NCI-H1092 (cell line): ENCODE data around the gene SIRT1.
A peak's percentile ranks its signal among the peaks of the same experiment; 100 is the strongest.
"Not testable (repeated sequence)": the region's sequence is repeated elsewhere in the genome, so short reads cannot be mapped to it uniquely, and the experiment has no call there.

ENCODE experiments used
- DNase-seq: peaks from one replicate; lab custom pipeline; 2025; lab: John Stamatoyannopoulos, UW

SIRT1 gene

DNA sequence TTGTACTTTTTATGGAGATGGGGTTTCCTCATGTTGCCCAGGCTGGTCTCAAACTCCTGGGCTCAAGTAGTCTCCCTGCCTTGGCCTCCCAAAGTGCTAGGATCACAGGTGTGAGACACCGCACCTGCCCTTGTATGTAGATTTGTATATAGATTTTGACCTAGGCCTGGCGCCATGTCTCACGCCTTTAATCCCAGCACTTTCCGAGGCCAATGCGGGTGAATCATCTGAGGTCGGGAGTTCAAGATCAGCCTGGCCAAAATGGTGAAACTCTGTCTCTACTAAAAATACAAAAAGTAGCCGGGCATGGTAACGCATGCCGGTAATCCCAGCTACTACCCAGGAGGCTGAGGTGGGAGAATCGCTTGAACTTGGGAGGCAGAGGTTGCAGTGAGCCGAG, 7.0 kb upstream of the SIRT1 start:
- not testable (repeated sequence) for DNase-seq

DNA sequence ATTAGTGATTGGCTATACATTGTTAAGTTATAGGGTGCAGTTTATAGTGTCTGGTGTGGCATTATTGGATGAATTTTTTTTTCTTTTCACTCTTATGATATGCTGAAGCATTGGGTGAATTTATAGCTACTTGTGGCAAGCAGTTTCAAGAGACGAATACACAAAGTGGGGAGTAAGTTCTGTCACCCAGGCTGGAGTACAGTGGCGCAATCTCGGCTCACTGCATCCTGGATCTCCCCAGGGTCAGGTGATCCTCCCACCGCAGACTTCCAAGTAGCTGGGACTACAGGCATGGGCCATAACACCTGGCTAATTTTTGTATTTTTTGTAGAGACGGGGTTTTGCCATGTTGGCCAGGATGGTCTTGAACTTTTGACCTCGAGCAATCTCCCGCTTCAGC, 6.3 kb upstream of the SIRT1 start:
- no peak for DNase-seq

DNA sequence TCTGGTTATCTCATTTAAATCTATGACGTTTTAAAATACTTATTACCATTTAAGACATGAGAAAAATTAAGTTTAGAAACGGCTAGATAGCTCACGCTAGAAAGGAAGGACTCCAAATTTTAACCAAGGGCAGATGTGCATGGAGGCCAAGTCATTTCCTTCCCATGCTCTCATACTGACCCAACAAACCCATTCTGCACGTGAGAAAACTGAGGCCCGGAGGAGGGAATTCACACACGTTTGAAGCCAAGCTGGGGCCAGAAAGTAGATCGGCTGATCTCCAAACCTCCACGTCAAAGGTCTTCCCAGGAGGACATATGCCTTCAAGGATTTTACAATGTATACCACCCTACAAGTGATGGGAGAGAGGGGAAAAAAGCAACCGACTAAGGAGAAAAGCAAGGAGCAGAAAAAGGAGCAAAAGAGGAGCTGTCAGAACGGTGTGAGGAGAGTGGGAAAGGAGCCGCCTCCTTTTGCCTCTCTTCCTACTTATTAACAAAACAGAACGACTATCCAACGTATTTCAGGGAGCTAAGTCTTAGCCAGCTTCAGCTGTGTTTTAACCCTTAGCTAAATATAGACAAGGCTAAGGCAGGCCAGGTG, 645 bp upstream of the SIRT1 start:
- DNase-seq: no peak

DNA sequence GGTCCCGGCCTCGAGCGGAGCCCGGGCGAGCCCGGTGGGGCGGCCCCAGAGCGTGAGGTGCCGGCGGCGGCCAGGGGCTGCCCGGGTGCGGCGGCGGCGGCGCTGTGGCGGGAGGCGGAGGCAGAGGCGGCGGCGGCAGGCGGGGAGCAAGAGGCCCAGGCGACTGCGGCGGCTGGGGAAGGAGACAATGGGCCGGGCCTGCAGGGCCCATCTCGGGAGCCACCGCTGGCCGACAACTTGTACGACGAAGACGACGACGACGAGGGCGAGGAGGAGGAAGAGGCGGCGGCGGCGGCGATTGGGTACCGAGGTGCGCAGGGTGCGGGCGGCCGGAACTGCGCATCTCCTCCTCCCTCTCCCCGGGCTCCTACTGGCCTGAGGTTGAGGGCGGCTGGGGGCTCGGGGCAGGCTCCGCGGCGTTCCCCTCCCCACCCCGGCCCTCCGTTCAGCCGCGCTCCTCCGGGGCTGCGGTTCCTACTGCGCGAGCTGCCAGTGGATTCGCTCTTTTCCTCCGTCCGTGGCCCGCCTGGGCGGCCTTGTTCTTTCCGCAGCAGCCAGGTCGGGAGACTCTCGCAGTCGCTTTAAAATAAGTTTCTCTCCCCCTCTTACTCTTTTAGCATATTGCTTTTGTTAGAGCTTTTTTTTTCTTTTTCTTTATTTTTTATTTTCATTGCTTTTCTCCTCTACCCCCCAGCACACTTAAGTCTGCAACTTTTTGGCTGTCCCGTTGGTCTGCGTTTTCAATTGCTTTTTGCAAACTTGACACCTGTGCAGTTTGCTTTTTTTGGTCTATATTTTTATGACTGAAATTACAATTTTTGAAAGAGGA, 600 bp downstream of the SIRT1 start:
- peak; percentile 65 for DNase-seq

DNA sequence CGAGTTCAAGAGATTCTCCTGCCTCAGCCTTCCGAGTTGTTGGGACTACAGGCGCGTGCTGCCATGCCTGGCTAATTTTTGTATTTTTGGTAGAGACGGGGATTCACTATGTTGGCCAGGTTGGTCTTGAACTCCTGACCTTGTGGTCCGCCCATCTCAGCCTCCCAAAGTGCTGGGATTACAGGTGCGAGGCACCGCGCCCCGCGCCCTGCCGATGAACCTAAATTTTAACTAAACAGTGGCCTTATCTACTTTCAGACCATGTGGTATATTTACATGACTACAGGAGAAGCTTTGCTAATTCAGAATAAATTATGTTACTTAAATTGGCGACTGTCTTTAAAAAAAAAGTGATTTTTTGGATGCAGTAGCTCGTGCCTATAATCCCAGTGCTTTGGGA, 9.2 kb downstream of the SIRT1 start:
- no peak for DNase-seq

DNA sequence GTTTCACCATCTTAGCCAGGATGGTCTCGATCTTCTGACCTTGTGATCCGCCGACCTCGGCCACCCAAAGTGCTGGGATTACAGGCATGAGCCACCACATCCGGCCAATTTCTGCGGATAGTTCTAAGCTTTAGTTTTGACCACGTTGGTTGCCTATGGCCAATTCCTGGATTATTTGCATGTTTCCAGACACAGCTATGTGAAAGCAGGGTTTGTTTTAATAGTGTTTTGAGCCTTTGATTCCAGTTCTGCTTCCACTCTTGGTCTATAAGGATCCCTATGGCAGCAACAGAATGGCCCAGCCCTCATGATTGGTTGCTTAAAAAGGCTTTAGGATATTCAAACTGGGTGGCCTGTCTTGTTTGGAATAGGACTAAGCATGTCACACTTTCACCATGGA, 19.1 kb downstream of the SIRT1 start:
- DNase-seq: no peak

DNA sequence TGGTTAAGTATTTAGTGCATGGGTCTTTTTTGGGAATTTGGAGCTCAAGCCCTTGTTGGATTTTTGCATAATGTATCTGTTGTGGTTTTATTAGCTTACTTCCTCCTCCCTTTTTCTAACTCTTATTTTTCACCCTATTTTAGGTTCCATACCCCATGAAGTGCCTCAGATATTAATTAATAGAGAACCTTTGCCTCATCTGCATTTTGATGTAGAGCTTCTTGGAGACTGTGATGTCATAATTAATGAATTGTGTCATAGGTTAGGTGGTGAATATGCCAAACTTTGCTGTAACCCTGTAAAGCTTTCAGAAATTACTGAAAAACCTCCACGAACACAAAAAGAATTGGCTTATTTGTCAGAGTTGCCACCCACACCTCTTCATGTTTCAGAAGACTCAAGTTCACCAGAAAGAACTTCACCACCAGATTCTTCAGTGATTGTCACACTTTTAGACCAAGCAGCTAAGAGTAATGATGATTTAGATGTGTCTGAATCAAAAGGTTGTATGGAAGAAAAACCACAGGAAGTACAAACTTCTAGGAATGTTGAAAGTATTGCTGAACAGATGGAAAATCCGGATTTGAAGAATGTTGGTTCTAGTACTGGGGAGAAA, 28.0 kb downstream of the SIRT1 start:
- no peak for DNase-seq

DNA sequence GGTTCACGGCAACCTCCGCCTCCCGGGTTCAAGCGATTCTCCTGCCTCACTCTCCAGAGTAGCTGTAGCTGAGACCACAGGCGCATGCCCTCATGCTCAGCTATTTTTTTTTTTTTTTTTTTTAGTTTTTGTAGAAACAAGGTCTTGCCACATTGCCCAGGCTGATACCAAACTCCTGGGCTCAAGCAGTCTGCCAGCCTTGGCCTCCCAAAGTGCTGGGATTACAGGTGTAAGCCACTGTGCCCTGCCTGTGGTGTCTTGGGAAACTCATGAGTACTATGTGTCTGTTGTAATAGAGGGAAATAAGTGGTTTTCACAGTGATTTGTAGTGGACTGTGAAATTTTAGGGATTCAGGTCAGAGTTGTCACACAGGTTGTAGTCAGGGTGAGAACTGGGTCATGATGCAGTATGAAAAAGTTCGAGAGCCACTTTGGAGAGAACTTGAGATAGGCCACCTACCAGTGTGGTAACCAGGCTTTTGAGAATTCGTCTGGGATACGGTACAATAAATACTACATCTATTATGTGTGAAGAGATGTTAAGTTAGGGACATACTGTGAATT, 30.4 kb downstream of the SIRT1 start:
- no peak for DNase-seq

DNA sequence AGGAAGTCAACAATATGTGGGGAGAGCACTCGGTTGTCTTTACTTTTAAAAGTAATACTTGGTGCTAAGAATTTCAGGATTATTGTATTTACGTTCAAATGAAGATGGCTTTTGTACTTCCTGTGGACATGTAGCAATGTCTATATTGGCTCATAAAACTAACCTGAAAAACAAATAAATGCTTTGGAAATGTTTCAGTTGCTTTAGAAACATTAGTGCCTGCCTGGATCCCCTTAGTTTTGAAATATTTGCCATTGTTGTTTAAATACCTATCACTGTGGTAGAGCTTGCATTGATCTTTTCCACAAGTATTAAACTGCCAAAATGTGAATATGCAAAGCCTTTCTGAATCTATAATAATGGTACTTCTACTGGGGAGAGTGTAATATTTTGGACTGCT, 32.7 kb downstream of the SIRT1 start:
- DNase-seq: no peak

DNA sequence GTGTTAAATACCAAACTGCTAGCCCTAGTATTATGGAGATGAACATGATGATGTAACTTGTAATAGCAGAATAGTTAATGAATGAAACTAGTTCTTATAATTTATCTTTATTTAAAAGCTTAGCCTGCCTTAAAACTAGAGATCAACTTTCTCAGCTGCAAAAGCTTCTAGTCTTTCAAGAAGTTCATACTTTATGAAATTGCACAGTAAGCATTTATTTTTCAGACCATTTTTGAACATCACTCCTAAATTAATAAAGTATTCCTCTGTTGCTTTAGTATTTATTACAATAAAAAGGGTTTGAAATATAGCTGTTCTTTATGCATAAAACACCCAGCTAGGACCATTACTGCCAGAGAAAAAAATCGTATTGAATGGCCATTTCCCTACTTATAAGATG, 33.2 kb downstream of the SIRT1 start:
- DNase-seq: no peak

DNA sequence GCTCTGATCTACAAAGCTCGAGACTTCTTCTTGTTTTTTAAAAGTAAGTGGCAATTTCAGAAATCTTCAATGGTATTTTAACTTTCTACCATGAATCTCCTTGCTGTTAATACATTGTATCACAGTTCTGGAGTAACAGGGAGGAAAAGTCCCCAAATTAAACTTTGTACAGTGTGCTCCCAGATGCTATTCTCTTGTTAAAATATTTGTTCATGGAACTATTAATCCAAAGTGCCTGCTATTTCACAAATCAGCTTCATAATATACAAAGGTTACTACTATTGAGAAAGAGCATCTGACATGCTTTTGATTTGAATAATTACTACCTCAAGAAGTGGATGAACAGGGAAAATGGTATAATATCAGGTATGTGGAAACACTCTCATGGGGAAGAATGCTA, 36.6 kb downstream of the SIRT1 start:
- no peak for DNase-seq

DNA sequence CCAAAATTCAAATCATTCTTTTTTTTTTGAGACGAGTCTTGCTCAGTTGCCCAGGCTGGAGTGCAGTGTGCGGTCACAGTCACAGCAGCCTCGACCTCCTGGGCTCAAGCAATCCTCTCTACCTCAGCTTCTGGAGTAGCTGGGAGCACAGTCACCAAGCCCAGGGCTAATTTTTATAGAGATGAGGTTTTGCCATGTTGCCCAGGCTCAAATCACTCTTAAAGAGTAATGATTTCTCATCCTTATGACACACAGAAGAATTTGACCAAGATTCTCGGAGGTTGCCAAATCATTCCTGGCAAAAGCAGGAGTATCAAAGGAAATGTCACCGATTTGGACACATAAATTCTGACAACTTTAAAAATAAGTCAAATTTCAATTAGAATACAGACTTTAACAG, 39.1 kb downstream of the SIRT1 start:
- no peak for DNase-seq

DNA sequence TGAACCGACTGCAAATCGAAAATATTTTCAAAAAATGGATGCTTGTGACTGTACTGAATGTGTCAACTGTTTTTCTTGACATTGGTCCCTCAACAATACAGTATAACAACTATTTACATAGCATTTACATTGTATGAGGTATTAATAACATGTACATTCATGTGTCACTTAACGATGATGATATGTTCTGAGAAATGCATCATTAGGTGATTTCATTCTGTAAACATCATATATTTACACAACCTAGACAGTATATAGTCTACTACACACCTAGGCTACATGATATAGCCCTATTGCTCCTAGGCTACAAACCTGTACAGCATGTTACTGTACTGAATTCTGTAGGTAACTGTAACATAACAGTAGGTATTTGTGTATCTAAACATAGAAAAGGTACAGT, 39.7 kb downstream of the SIRT1 start:
- no peak for DNase-seq

DNA sequence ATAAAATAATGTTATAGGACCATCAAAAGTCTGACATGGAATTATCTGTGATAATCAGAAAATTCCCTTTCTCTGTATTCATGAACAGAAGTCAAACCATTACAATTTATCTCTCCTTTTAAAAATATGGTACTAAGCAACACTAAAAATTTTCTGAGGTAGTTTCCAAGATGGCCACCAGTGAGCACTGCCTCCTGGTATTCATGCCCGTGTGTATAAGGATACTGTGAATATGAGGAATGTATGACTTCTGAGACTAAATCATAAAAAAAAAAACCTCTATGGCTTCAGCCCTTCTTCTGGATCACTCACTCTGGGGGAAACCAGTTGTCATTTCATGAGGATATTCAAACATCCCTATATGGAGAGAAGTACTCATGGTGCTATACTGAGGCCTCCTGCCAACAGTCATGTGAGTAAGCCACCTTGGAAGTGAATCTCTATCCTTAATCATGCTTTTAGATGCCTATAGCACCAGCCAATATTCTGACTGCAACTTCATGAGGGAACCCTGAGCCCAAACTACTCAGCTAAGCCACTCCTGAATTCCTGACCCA, 41.1 kb downstream of the SIRT1 start:
- DNase-seq: no peak

DNA sequence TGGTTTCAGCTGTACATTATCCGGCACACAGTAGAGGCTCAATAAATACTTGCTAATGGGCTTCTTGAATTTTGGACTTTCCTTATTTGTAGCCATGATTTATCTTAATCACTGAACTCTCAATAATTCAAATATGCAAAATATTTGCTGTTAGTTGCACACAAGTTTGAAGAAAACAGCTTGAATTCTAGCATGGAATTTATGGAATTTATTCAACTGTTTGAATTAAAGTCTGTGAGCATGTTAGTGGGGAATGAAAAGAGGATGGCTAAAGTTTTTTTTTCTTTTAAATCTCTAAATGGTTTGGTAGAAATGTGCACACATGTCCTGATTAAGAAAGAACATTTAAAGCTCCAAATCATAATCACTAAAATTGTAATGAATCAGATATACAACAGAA, 42.5 kb downstream of the SIRT1 start:
- DNase-seq: no peak

DNA sequence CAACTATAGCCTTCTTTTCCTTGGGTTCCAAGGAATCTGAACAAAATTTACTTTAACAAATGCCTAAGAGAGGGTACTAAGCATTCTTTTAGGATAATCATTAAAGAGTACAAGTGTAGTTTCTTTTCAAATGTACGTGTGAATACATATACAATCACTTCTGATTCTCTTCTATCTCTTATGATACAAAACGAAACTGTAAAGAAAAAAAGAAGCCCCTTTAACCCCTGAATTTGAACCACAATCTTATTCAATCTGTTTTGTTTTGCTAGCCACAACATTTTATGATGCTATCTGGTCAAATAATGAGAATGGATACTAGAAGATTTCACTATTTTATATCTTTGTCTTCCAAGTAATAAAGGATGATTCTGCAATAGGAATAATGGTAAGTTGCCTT, 48.7 kb downstream of the SIRT1 start:
- no peak for DNase-seq

DNA sequence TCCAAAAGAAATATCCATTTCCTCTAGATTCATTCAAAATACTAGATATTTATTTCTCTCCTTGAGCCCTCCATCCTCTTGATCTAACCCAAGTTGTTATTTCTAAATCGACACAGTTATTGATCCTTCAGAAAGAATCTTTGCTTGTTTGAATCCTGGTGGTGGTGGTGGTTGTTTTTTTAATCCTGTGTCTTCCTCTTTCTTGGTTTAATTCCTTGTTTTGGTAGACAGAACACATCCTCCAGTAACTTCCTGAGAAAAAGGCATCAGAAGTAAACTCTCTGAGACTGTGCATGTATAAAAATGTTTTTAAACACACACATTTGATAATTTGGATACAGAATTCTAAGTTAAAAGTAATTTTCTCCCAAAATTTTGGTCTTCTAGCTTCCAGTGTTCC, 49.9 kb downstream of the SIRT1 start:
- DNase-seq: no peak

DNA sequence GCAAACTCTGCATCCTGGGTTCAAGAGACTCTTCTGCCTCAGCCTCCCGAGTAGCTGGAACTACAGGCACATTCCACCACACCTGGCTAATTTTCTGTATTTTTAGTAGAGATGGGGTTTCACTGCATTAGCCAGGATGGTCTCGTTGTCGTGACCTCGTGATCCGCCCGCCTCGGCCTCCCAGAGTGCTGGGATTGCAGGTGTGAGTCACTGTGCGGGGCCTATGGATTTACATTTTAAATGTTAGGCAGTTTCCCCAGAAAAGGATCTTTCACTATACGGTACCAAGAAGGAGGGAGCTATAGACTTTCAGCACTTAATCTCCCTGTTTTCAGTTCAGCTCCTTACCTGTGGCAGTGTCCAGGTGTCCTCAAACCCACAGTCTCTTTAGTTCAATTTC, 50.8 kb downstream of the SIRT1 start:
- DNase-seq: no peak

DNA sequence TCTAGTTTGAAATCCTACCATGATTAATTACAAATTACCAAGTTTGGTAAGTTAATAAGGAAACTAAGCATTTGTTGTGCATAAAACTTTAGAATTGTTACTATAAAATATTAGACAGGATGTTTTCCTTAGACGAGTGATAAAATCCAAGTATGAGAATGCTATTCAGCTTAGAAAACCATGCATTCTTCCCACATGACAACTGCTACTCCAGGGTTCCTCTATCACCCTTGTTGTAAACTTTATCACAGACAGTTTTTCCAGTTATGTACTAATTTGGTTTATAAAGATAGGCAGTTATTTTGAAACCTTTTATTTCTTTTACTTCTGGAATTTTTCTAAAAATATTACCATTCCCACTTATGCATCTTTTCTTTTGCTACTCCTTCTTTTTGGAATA, 52.0 kb downstream of the SIRT1 start:
- DNase-seq: no peak

DNA sequence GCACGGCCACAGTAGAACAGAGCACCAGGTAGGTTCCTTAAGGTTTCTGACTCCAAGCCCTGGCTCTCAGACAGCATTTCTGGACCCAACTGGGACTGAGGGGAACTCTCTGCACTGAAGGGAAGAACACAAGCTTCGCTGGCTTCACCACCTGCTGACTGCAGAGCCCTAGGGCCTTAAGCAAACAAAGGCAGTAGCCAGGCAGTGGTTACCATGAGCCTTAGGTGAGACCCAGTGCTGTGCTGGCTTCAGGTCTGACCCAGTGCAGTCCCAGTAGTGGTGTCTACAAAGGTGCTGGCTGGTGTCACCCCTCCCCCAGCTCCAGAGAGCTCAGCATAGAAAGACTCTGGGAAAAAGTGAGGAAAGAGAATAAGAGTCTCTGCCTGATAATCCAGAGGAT, 59.5 kb downstream of the SIRT1 start:
- no peak for DNase-seq

DNA sequence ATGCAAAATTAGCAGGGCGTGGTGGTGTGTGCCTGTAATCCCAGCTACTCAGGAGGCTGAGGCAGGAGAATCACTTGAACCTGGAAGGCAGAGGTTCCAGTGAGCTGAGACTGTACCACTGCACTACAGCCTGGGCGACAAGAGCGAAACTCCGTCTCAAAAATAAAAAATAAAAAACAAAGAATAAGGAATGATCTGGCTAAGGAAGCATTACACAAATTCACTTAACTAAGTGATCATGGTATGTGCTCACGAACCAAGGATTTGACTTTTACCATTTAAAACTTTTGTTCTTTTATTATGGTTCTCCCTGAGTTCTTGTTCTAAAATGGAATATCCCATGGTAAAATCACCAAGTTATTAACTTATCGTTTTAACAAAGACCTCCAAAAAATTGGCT, 71.2 kb downstream of the SIRT1 start:
- no peak for DNase-seq

DNA sequence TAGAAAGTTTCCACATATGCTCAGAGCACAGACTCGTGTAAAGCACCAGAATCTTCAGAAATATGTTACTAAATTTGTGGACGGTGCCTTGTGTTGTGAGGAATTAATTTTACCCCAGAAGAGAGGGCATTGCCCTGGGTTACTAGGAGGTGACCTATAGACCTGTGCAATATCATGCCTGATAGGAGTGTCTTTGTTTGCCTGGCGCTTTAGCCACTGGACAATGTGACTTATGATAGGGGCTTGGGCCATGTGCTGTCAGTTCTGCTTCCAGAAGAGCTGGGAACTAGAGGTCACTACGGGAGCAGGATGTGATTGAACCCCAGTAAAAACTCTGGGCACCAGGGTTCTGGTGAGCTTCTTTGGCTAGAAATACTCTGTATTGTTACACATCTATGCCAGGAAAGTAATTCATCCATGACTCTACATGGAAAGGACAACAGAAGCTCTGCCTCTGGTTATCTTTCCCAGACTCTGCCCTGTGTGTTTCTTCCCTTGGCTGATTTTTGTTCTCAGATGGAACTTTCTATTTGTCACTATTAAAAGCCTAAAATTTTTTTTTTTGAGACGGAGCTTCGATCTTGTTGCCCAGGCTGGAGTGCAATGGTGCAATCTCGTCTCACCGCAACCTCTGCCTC, 75.5 kb downstream of the SIRT1 start:
- DNase-seq: no peak
